Measurements from ENCODE around the gene OR2H1.

DNA sequence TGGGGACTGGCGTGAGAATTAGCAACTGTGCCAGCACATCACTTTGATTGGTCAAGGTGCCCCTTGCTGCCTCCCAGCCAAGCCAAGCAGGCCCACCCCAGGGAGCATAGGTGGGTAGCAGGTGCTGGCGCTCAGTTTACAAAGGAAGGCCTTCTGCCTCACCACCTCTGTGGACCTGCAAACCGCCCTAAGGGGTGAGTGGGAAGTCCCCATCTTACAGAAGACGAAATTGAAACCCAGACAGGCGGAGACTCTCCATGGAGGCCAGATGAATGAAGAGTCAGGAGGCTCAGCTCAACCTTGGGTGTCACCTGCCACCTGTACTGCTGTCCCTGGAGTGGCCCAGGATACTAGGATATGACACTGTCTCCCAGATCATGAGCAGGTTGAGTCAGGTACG lies 52.3 kb downstream of the OR2H1 start:
- no peak for TF ChIP-seq EZH2 (IDR thresholded peaks at IDR 0.05; ENCODE audit: insufficient read depth, poor library complexity, severe bottlenecking)
- TF ChIP-seq EZH2phosphoT487 (IDR thresholded peaks at IDR 0.05; ENCODE audit: insufficient read depth, low read depth): no peak
